H1 (cell line): ENCODE measurements around the gene DCAF17. TPM values are rescaled to one million over a fixed set of nuclear protein-coding genes. Genes with fewer than 3 reads are reported as not detected.
"Not testable (repeated sequence)": the region's sequence is repeated elsewhere in the genome, so short reads cannot be mapped to it uniquely, and the experiment has no call there.

ENCODE experiments used
- CTCF ChIA-PET: fragments of 300-600 bp; sonication (Branson Sonifier 250); formaldehyde crosslinking; loops from one replicate; lab custom pipeline; 2021; ENCODE audit not compliant: partially characterized antibody; lab: Charles Lee
- POLR2A ChIA-PET: fragments of 300-600 bp; sonication (Branson Sonifier 250); formaldehyde crosslinking; loops from one replicate; lab custom pipeline; 2021; ENCODE audit warnings: inconsistent platforms; ENCODE audit not compliant: partially characterized antibody; lab: Charles Lee
- DNase-seq, 2 experiments: peaks; one replicate each; pipeline versions ENCODE4 v3.0.0 to v3.0.0-alpha.2; 2010 to 2022; ENCODE audit warnings: low spot score in 2 of 2, low read depth in 1 of 2, mixed read lengths in 1 of 2
- FAIRE-seq: peaks from 2 replicates; lab custom pipeline; 2011; peaks lifted over from hg19 to GRCh38; lab: Jason Lieb, UNC
- H2AFZ ChIP-seq: 2 replicates; pipeline ENCODE4 v1.8.1; 2012; ENCODE audit warnings: low read length, inconsistent platforms
- H2AK5ac ChIP-seq: 2 replicates; pipeline ENCODE4 v1.6.1; 2013; ENCODE audit warnings: low read depth, low read length
- H2BK120ac ChIP-seq: replicated peaks from 2 replicates; pipeline ENCODE3; 2013; ENCODE audit warnings: low read depth, low read length, inconsistent platforms
- H2BK12ac ChIP-seq: 2 replicates; pipeline ENCODE4 v1.6.1; 2013; ENCODE audit warnings: low read depth, low read length
- H2BK15ac ChIP-seq: 2 replicates; pipeline ENCODE4 v1.6.1; 2013; ENCODE audit warnings: low read length
- H2BK20ac ChIP-seq: 2 replicates; pipeline ENCODE4 v1.6.1; 2013; ENCODE audit warnings: low read length
- H2BK5ac ChIP-seq: 2 replicates; pipeline ENCODE4 v1.6.1; 2013; ENCODE audit warnings: low read depth, low read length
- H3K14ac ChIP-seq: 2 replicates; pipeline ENCODE4 v1.6.1; 2013; ENCODE audit warnings: inconsistent platforms; ENCODE audit not compliant: insufficient read length
- H3K18ac ChIP-seq: 2 replicates; pipeline ENCODE4 v1.6.1; 2013; ENCODE audit warnings: low read length; ENCODE audit errors: extremely low read depth
- H3K23ac ChIP-seq: 2 replicates; pipeline ENCODE4 v1.6.1; 2013; ENCODE audit warnings: inconsistent platforms; ENCODE audit not compliant: insufficient read length
- H3K23me2 ChIP-seq: 2 replicates; pipeline ENCODE4 v1.6.1; 2013; ENCODE audit warnings: low read depth, low read length
- H3K27ac ChIP-seq: 2 replicates; pipeline ENCODE4 v1.6.1; 2011; ENCODE audit warnings: low read depth, low read length, inconsistent platforms
- H3K27me3 ChIP-seq, 4 experiments: replicated peaks in 1 of 4; 1 replicate in 1 of 4; 2 replicates in 3 of 4; pipeline versions ENCODE4 v1.6.1 to v1.8.1; 2011 to 2013; ENCODE audit warnings: low read length in 3 of 4, mild to moderate bottlenecking in 3 of 4, inconsistent platforms in 2 of 4, mixed read lengths in 2 of 4, moderate library complexity in 1 of 4; ENCODE audit not compliant: control insufficient read depth in 3 of 4, insufficient read depth in 3 of 4; ENCODE audit errors: extremely low read depth in 1 of 4
- H3K36me3 ChIP-seq, 4 experiments: 2 replicates each; pipeline versions ENCODE4 v1.6.1 to v1.8.1; 2011 to 2013; ENCODE audit warnings: mild to moderate bottlenecking in 4 of 4, low read length in 3 of 4, moderate library complexity in 2 of 4, control low read depth in 1 of 4, inconsistent platforms in 1 of 4; ENCODE audit not compliant: insufficient read depth in 4 of 4, control insufficient read depth in 2 of 4
- H3K4ac ChIP-seq: replicated peaks from 2 replicates; pipeline ENCODE3; 2013; ENCODE audit warnings: low read length, low read depth, mixed read lengths, inconsistent platforms; ENCODE audit not compliant: insufficient read length
- H3K4me1 ChIP-seq, 4 experiments: replicated peaks in 1 of 4; 1 replicate in 1 of 4; 2 replicates in 3 of 4; pipeline versions ENCODE4 v1.6.1 to v1.8.1; 2011 to 2013; ENCODE audit warnings: low read length in 3 of 4, inconsistent platforms in 2 of 4, mixed read lengths in 1 of 4; ENCODE audit not compliant: insufficient read depth in 4 of 4, control insufficient read depth in 3 of 4
- H3K4me2 ChIP-seq, 2 experiments: 2 replicates each; pipeline versions ENCODE4 v1.6.1 to v1.8.1; 2011 to 2013; ENCODE audit warnings: low read depth in 2 of 2, low read length in 2 of 2, control low read depth in 1 of 2, inconsistent platforms in 1 of 2, mild to moderate bottlenecking in 1 of 2; ENCODE audit not compliant: insufficient read depth in 1 of 2
- H3K4me3 ChIP-seq, 4 experiments: fragments of 200-600, 300-600 bp in 1 of 4; sonication (generic), shearing (Covaris generic), sonication (Bioruptor Twin) in 1 of 4; 2 replicates each; pipeline versions ENCODE4 v1.5.1 to v1.8.1; 2011 to 2016; ENCODE audit warnings: low read length in 4 of 4, low read depth in 3 of 4, control low read depth in 2 of 4, inconsistent platforms in 2 of 4, mild to moderate bottlenecking in 2 of 4, mixed read lengths in 1 of 4, moderate library complexity in 1 of 4; ENCODE audit not compliant: insufficient read depth in 2 of 4; ENCODE audit errors: extremely low read depth in 1 of 4
- H3K56ac ChIP-seq: replicated peaks from 2 replicates; pipeline ENCODE3; 2013; ENCODE audit warnings: low read depth, mild to moderate bottlenecking, mixed read lengths, low read length, inconsistent platforms; ENCODE audit not compliant: insufficient read length
- H3K79me1 ChIP-seq: 2 replicates; pipeline ENCODE4 v1.6.1; 2013; ENCODE audit warnings: low read depth, low read length, control low read depth
- H3K79me2 ChIP-seq, 2 experiments: 2 replicates each; pipeline versions ENCODE4 v1.6.1 to v1.8.1; 2012 to 2013; ENCODE audit warnings: low read length in 2 of 2, mild to moderate bottlenecking in 2 of 2, inconsistent platforms in 1 of 2; ENCODE audit not compliant: insufficient read depth in 2 of 2, control insufficient read depth in 1 of 2
- H3K9ac ChIP-seq, 4 experiments: replicated peaks in 1 of 4; 1 replicate in 1 of 4; 2 replicates in 3 of 4; pipeline versions ENCODE4 v1.6.1 to v1.8.1; 2011 to 2013; ENCODE audit warnings: low read depth in 3 of 4, low read length in 3 of 4, control low read depth in 2 of 4, mild to moderate bottlenecking in 2 of 4, moderate library complexity in 2 of 4, inconsistent platforms in 1 of 4; ENCODE audit errors: extremely low read depth in 1 of 4
- H3K9me3 ChIP-seq, 2 experiments: 2 replicates each; pipeline versions ENCODE4 v1.6.1 to v1.8.1; 2012 to 2013; ENCODE audit warnings: mild to moderate bottlenecking in 2 of 2, moderate library complexity in 2 of 2, control low read depth in 1 of 2, inconsistent platforms in 1 of 2, low read depth in 1 of 2, low read length in 1 of 2, mixed read lengths in 1 of 2; ENCODE audit not compliant: insufficient read depth in 2 of 2
- H4K20me1 ChIP-seq, 2 experiments: replicated peaks in 1 of 2; 2 replicates each; pipeline versions ENCODE3 to v1.8.1; 2011 to 2013; ENCODE audit warnings: inconsistent platforms in 2 of 2, low read length in 2 of 2, mild to moderate bottlenecking in 1 of 2; ENCODE audit not compliant: insufficient read depth in 2 of 2, control insufficient read depth in 1 of 2
- H4K5ac ChIP-seq: 2 replicates; pipeline ENCODE4 v1.6.1; 2013; ENCODE audit warnings: low read length, low read depth, mixed read lengths, inconsistent platforms; ENCODE audit not compliant: insufficient read length
- H4K8ac ChIP-seq: 2 replicates; pipeline ENCODE4 v1.8.0; 2013; ENCODE audit warnings: mild to moderate bottlenecking, moderate library complexity, low read length, inconsistent platforms; ENCODE audit not compliant: insufficient read depth; ENCODE audit errors: extremely low read depth
- H4K91ac ChIP-seq: replicated peaks from 2 replicates; pipeline ENCODE3; 2013; ENCODE audit warnings: low read length, mixed read lengths, inconsistent platforms; ENCODE audit not compliant: insufficient read length
- WGBS, 2 experiments: shearing (Covaris generic) in 1 of 2; methylation state at CpG; one replicate each; pipeline versions ENCODE4 v1.1.6 to v1.1.7; 2013 to 2015; ENCODE audit warnings: low lambda C conversion rate in 2 of 2, mixed read lengths in 2 of 2, inconsistent platforms in 1 of 2, low coverage in 1 of 2, missing lambda C conversion rate in 1 of 2; ENCODE audit not compliant: insufficient replicate concordance in 2 of 2, insufficient coverage in 1 of 2, insufficient read length in 1 of 2; ENCODE audit errors: extremely low coverage in 1 of 2, missing lambda C conversion rate in 1 of 2; 5-methylcytosine and 5-hydroxymethylcytosine counted together
- polyA plus RNA-seq, 7 experiments: library from polyadenylated mRNA; depleted of rRNA in 3 of 7; stranded (reverse) in 5 of 7; unstranded in 2 of 7; fragments of >200 nt in 5 of 7; fragments of 200-250 nt in 2 of 7; gene quantifications; 1 replicate in 5 of 7; 2 replicates in 1 of 7; 4 replicates in 1 of 7; pipeline versions ENCODE4 v1.2.1 to v1.2.3, GENCODE V29; 2011 to 2013; ENCODE audit warnings: missing spikeins in 2 of 7, mixed read lengths in 2 of 7
- total RNA-seq: library from RNA; stranded (reverse); fragmentation: NEBNext Ultra II Directional; extraction: Animal tissue kit (Norgen Biotek cat#: 25700); gene quantifications from 2 replicates; pipeline ENCODE4 v1.2.1, GENCODE V29; 2021

Gene DCAF17
- total and polyA plus RNA-seq, 2 of the 8 experiments (the other 6 are each of a cell fraction or from before 2014, with no cell fraction given) = 10.7 to 30.0 TPM

- H3K23ac ChIP-seq, H3K9me3 ChIP-seq, H4K20me1 ChIP-seq, H3K56ac ChIP-seq, DNase-seq, H2BK15ac ChIP-seq, H3K9ac ChIP-seq, POLR2A ChIA-PET, H2BK5ac ChIP-seq, H3K36me3 ChIP-seq, H3K27me3 ChIP-seq, H3K18ac ChIP-seq, H3K23me2 ChIP-seq, H4K8ac ChIP-seq, H3K4me3 ChIP-seq, H3K4ac ChIP-seq, H4K5ac ChIP-seq, H3K4me1 ChIP-seq, H2AK5ac ChIP-seq, H4K91ac ChIP-seq, H2AFZ ChIP-seq, H2BK20ac ChIP-seq, FAIRE-seq, CTCF ChIA-PET, H3K79me2 ChIP-seq, H3K27ac ChIP-seq, H3K79me1 ChIP-seq, H3K4me2 ChIP-seq, H2BK120ac ChIP-seq, H2BK12ac ChIP-seq, H3K14ac ChIP-seq: not testable (repeated sequence)
- 90% methylated on average over 5 of the region's 5 CpGs; no CpG with 5 or more reads in 1 of the 2 experiments for WGBS, 2 experiments
Measured at GRCh38 chr2:171497664-171498063, 63.6 kb downstream of the DCAF17 start.
